ENCODE data around the gene PATE2.

The PATE2 gene

GRCh38 chr11:125778728-125779127, at the start of gene PATE2:
TSS of gene PATE2 (minus strand) at chr11:125778828. CDS start at chr11:125778773, 55 bp downstream.
- DNase-seq: no peak

- no peak for DNase-seq
Observed at GRCh38 chr11:125807909-125808308, 29.3 kb upstream of the PATE2 start.

GRCh38 chr11:125802387-125802786, 23.8 kb upstream of the PATE2 start:
- no peak for DNase-seq

- DNase-seq: no peak
Observed at GRCh38 chr11:125799808-125800207, 21.2 kb upstream of the PATE2 start.

GRCh38 chr11:125797641-125798040, 19.0 kb upstream of the PATE2 start:
- DNase-seq: no peak

GRCh38 chr11:125790825-125791224, 12.2 kb upstream of the PATE2 start:
- DNase-seq: no peak

DNA sequence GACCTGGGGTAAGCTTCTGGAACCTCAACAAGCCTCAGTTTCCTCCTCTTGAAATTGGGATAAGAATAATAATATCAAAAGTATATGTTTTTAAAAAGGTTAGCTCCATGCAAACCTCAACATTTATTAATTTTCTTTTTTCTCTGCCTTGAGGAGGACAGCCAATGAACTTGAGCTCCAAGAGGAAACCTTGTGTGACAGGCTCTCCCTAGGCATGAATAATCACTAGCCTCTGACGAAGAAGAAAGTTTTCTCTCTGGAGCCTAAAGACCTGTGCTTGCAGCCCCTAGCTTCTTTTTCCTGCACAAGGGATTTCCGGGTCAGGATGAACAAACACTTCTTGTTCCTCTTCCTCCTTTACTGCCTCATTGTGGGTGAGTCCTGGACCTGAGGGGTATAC, 9.2 kb upstream of the PATE2 start, which contains the start of gene PATE3:
Gene PATE3, plus strand, starts transcription at position 301 of the 400 bp plus-strand sequence. Its CDS starts 25 bp downstream, at position 326.
- DNase-seq: no peak

GRCh38 chr11:125784678-125785077, 6.0 kb upstream of the PATE2 start:
- no peak for DNase-seq

DNA sequence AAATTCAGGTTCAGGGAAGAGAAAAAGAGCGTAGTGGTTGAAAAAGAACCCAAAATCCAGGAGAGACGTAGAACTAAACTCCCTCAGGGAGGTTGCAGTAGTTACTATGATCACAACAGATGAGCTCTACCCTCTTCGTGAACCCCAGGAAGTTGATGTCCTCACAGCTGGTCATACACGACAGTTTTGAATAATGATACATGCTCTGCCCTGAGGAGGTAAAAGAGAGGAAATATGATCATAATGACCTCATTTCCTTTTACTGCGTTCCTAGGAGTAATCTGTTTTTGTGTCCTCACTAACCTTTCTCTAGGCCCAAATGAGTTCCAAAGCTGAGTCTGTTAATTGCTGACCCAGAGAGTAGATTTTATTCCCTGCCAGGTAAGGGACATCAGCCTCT, 1.3 kb downstream of the PATE2 start:
- DNase-seq: no peak

GRCh38 chr11:125773516-125773915, 5.1 kb downstream of the PATE2 start:
- no peak for DNase-seq

DNA sequence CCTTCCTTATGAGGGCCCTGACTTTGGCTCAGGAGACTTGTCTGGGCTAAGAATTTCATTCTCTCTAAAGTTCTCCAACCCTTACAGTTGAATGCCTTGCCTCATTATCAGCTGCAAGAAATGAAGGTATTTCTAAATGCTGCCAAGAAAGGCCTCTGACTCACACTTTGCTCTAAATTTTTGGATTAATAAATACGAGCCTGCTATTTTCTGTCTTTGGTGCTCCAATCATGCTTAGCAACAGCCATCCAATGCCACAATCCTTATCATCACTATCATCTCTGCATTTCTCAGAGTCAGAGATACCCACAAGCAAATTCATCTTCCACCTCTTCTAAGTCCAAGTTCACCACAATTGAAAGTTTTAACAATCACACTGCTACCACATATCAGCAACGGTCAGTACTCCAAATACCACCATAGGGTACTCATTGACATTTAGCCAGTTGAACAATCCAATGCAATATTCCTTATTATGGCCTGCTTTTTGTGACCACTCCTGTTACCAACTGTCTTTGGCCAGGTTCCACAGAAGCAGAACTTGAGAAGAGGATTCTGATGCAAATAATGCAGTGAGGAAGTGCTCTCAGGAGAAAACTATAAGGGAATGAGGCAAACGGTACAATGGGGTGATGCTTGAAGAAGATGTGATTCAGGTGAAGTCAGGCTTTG, 5.7 kb downstream of the PATE2 start:
- no peak for DNase-seq

DNA sequence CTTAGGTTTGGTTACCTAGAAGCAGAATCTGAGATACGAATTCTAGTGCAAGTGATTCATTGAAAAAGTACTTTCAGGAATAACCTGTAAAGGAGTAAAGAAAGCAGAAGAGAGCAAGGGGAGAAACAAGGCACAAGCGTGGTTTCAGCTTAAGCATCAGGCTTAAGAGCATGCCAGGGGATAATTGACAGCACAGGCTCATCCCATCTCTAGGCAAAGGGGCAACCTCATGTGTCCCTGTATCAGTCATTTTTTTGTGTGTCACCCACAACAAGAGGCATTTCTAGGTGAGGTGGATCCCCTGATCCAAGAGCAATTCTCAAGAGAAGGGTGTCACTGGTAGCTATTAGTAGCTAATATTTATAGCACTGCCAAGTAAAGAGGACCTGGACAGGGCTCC, 8.0 kb downstream of the PATE2 start:
- DNase-seq: no peak

DNA sequence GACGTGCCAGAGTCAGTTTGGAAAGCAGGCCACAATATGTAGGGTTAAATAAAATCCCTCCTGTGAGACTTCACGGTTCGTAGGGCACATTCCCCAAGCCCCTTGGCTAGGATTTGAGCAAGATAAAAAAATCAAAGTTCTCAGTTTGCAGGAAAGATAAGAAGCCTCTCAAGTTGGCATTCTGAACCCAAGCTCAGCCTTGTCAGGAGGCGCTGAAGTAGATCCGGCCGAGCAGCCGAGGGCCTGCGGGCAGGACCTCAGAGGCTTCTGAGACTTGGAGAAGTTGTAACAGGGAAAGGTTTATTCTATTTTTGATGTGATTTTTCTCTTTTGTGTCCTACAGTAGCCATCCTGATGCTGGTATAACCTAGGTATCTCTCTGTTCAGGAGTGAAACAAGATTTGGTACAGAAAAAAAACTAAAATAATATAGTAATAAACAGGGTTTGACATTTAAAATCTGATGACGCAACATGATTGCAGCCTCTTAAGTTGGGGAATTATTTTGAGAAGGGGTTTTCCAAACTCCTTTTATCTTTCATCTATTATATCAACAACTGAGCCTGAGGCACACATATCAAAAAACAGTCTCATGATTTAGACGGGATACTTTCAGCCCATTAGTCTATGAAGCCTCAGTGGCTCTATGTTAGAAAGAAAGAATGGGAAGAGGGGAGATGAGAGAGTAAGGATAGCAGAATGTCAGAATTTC, 10.1 kb downstream of the PATE2 start:
- no peak for DNase-seq

DNA sequence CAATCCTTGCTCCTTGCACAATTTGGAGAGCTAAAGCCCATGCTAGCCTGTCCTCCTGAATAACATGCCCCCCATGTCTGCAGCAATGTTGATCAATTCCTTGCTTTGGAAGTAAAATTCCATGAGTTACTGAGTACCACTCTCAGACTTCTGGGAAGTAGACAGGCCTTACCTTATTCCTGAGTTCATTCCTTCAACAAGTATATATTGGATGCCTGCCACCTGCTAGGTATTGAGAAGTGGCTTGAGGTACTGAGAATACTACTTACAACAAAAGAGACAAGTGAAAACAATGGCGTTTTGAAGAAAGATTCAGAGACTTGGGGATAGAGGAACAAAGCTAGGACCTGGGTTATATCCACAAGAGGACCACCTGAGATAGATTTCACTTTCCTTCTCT, 12.4 kb downstream of the PATE2 start:
- DNase-seq: no peak

- DNase-seq: no peak
Observed at GRCh38 chr11:125763483-125763882, 15.1 kb downstream of the PATE2 start.

DNA sequence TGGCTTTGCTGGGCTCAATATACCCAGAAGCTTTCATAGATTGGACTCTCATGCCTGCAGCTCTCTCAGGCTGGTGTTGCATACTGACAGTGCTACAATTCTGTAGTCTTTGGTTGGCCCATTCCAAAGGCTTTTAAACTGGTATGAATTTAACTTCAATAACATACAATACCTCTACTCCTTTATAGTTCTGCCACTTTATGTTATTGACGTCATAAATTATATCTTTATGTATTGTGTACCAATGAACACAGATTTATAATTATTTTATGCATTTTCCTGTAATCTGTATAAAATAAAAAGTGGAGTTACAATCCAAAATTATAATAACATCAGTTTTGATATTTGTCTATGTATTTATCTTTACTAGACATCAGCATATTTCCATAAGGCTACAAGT, 16.2 kb downstream of the PATE2 start:
- DNase-seq: no peak

- no peak for DNase-seq
Observed at GRCh38 chr11:125756050-125756449, 22.6 kb downstream of the PATE2 start.

- DNase-seq: no peak
Observed at GRCh38 chr11:125750629-125751028, 28.0 kb downstream of the PATE2 start.

DNA sequence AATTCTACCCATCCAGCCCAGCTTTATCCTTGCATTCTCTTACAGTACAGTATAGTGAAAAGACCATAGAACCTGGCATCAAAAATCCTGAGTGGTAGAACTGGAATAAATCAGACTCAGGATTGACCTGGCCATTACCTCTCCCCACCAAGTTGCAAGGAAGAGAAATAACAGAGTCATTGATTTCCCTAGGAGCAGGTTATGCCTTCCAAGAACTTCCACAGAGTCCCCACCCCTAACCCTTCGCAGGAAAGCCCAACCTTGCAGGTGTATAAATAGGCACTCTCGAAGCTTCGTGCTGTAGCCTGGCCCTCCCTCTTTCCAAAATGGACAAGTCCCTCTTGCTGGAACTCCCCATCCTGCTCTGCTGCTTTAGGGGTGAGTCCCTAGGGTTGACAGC, 32.6 kb downstream of the PATE2 start, which contains the start of gene PATE1:
Gene PATE1, plus strand, starts transcription at position 301 of the 400 bp plus-strand sequence. Its CDS starts 26 bp downstream, at position 327.
- DNase-seq: no peak

- DNase-seq: no peak
Observed at GRCh38 chr11:125743681-125744080, 34.9 kb downstream of the PATE2 start.

- no peak for DNase-seq
Observed at GRCh38 chr11:125740617-125741016, 38.0 kb downstream of the PATE2 start.

- no peak for DNase-seq
Observed at GRCh38 chr11:125728969-125729368, 49.7 kb downstream of the PATE2 start.
